ENCODE data around the gene IL17RB.

The IL17RB gene

DNA sequence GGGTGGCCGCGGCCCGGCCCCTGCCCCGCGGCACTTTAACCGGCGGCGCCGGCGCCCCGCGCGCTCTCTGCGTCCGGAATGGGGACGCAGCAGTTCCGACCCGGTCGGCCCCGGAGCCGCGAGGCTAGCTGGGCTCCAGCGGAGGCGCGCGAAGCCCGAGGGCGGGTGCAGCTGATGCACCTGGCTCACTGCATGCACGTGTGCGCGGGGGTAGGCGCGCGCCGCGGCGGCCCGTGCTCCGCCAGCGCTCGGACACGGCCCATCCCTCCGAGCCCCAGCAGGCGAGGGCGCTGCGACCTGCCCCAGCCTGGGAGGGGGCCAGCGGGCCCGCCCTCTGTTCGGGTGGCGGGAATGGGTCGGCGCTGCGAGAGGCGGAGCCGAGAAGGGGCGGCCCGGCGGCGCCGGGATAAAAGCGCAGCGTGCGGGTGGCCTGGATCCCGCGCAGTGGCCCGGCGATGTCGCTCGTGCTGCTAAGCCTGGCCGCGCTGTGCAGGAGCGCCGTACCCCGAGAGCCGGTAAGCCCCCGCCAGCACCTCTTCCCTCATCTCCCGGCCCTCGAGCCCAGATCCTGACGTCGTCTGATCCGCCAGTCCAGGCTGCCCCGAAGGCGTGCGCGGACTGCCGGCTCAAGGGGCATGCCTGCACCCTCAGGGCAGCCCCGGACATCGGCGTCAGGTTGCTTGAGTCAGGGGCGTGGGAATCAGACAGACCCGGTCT, at the start of gene IL17RB, which contains the start of gene CHDH:
Gene IL17RB (plus strand): TSS at position 435 of the 717 bp plus-strand sequence. CDS start 21 bp downstream, at position 456.
Gene CHDH (minus strand): TSS at position 286 of the 717 bp plus-strand sequence. CDS start 22,411 bp downstream, outside the sequence.
- peak; percentile 22 for DNase-seq

DNA sequence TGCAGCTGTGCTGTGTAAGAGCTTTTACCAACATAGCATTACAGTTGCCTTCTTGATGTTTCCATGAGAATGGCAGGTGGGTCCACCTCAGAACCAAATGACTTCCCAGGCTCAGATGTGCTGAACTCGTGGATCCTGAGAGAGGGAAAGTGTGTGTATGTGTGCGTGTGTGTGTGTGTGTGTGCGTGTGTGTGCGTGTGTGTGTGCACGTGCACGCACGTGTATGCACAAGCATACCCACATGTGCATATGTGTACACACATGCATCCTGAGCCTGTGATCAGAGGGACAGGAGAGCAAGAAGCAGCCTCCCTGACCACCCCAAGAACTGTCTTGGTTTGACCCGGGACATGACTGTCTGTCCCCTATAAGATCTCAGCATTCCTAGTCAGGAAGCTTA, 48.2 kb upstream of the IL17RB start:
- DNase-seq, result no peak

GRCh38 chr3:53799338-53799865, 47.0 kb upstream of the IL17RB start:
- DNase-seq, result no peak

GRCh38 chr3:53800041-53800906, 46.1 kb upstream of the IL17RB start:
- no peak for DNase-seq

DNA sequence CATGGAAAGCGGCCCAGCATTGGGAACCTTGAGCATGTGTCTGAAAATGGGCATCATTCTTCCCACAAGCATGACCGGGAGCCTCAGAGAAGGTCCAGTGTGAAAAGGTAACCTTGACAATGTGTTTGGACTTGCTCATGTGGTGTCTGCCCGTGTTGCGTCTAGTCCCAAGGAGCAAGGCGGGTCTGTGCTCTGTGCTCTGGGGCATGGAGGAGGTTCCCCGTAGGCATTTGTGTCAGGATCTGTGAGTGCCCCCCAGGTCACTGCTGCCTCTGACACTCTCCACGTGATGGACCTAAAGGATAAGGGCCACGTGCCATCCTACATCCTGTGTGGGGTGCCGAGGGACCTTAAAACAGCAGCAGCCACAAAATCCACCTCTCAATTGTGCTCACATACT, 45.0 kb upstream of the IL17RB start:
- no peak for DNase-seq

DNA sequence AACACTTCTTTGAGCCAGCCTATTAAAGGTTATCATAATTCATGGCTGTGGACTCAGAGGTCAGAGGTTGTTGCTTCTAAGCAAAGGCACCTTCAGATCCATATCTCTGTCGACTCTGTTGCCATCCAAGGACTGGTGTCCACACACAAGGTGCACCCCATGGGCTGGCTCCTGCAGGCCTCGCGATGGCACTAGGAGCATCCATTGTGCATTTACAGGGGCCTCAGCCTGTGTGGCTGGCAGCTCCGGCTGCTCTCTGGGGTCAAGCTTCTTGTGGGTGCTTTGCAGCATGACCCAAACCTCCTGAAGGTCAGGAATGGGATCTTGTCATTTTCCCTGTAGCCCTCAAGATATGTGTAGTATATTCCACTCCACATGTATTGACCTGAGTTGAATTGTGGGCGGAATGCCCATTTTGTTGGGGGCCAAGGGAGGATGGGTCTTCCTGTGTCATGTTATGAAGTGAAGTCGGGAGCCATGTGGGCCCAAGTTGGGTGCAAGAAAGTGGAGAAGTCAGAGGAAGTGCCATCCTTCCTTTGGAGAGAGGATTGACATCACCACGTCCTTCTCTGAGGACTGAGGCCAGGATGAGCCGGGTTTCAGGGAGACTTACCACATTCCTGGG, 44.0 kb upstream of the IL17RB start:
- DNase-seq, result no peak

GRCh38 chr3:53803124-53803815, 43.1 kb upstream of the IL17RB start:
- DNase-seq, result no peak

GRCh38 chr3:53803816-53804695, 42.3 kb upstream of the IL17RB start:
- no peak for DNase-seq

- no peak for DNase-seq
These were observed 41.5 kb upstream of the IL17RB start for GRCh38 chr3:53804697-53805462.

- no peak for DNase-seq
These were observed 40.8 kb upstream of the IL17RB start for GRCh38 chr3:53805463-53806159.

DNA sequence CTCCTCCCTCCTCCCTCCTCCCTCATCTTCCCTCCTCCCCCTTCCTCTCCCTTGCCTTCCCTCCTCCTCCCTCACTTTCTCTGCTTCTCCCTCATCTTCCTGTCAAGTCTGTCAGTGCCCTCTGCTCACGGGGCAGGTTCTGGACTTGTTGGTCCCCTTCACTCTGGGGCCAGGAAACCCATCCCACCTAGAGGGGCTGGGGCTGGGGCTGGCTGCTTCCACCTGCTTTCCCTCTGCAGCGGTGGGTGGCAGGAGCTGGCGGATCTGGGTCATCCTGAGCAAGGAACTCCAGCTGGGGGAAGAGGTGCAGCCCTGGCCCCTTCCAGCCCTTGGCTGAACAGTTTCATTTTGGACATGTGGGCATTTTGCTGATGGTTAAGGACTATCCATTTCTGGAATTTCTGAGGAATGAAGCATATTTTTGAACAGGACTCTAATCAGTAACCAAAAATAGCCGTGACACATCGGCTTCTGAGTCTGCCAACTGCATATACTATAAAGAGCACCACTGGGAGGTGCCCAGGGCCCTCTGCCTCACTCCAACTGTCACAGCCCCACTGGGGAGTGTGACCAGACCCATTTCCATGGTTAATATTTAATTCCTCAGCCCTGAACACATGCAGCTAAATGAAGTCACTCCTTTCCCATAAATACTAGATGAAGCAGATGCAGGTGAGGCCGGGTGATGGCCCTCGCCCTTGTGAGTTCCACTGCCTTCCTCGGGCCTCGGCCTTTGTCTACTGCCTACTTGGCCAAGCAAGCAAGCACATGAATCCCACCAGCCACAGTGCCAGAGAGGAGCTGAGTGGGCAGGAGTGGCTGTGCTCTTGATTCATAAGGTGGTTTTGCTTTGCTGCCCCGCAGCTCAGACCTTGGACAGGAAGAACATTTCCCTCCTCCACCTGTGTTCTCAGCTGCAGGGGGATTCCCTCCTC, 39.9 kb upstream of the IL17RB start:
- DNase-seq, result no peak

- no peak for DNase-seq
These were observed 39.1 kb upstream of the IL17RB start for GRCh38 chr3:53807117-53807810.

- DNase-seq, result no peak
These were observed 37.9 kb upstream of the IL17RB start for GRCh38 chr3:53808496-53808895.

GRCh38 chr3:53809267-53809666, 37.1 kb upstream of the IL17RB start:
- DNase-seq, result no peak

- no peak for DNase-seq
These were observed 36.5 kb upstream of the IL17RB start for GRCh38 chr3:53809764-53810400.

- no peak for DNase-seq
These were observed 35.0 kb upstream of the IL17RB start for GRCh38 chr3:53811143-53811927.

DNA sequence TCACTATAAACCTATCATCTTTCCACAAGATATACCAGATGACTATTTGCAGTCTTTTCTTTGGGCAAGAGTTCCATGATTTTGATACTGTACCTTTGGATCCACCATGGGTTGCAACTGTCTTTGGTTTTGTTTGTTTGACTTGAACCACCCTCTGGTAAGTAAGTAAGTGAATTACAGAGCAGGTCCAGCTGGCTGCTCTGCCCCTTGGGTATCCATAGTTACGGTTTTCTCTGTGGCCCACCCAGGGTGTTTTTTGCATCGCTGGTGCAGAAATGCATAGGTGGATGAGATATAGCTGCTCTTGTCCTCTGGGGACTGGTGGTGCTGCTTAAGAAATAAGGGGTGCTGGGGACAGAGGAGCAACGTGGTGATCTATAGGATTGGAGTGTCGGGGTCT, 33.9 kb upstream of the IL17RB start:
- no peak for DNase-seq
